Liver (tissue), 9 donors: Measurements from ENCODE around the gene GNG13. TPM values are rescaled to one million over a fixed set of nuclear protein-coding genes. Genes with fewer than 3 reads are reported as not detected.

Source experiments
- DNase-seq: peaks from one replicate; pipeline ENCODE4 v3.0.0-alpha.2; 2017; ENCODE audit warnings: low spot score
- H3K27ac ChIP-seq, 2 donors: one replicate each; pipeline ENCODE4 v1.7.0; 2013; ENCODE audit warnings: inconsistent platforms in 2 of 2, low read length in 2 of 2, control low read depth in 1 of 2, low read depth in 1 of 2, mild to moderate bottlenecking in 1 of 2
- H3K27me3 ChIP-seq, 4 donors: one replicate each; pipeline versions ENCODE4 v1.6.1 to v1.7.0; 2013; ENCODE audit warnings: low read length in 3 of 4, inconsistent platforms in 1 of 4, mild to moderate bottlenecking in 1 of 4, moderate library complexity in 1 of 4; ENCODE audit not compliant: control insufficient read depth in 4 of 4, insufficient read depth in 4 of 4
- H3K36me3 ChIP-seq, 4 donors: one replicate each; pipeline versions ENCODE4 v1.6.1 to v1.7.0; 2013; ENCODE audit warnings: low read length in 3 of 4, mild to moderate bottlenecking in 3 of 4, low read depth in 1 of 4, moderate library complexity in 1 of 4; ENCODE audit not compliant: control insufficient read depth in 4 of 4, insufficient read depth in 3 of 4
- H3K4me1 ChIP-seq, 4 donors: one replicate each; pipeline versions ENCODE4 v1.6.1 to v1.7.0; 2013; ENCODE audit warnings: low read length in 3 of 4, mild to moderate bottlenecking in 3 of 4, moderate library complexity in 1 of 4; ENCODE audit not compliant: control insufficient read depth in 4 of 4, insufficient read depth in 4 of 4
- H3K4me3 ChIP-seq, 3 donors: one replicate each; pipeline versions ENCODE4 v1.6.1 to v1.7.0; 2013; ENCODE audit warnings: low read length in 3 of 3, control low read depth in 1 of 3, low read depth in 1 of 3, mild to moderate bottlenecking in 1 of 3
- H3K9ac ChIP-seq, 2 donors: one replicate each; pipeline ENCODE4 v1.7.0; 2013; ENCODE audit warnings: low read length in 2 of 2, mild to moderate bottlenecking in 2 of 2, moderate library complexity in 2 of 2, control low read depth in 1 of 2, low read depth in 1 of 2
- H3K9me3 ChIP-seq, 4 donors: one replicate each; pipeline versions ENCODE4 v1.6.1 to v1.7.0; 2013; ENCODE audit warnings: low read length in 3 of 4; ENCODE audit not compliant: control insufficient read depth in 4 of 4
- CTCF ChIP-seq: fragments of 150-350 bp; IDR thresholded peaks from 2 replicates; pipeline ENCODE4 v1.5.1; 2017; ENCODE audit warnings: improper control_type of control experiment, low read depth, low read length; ENCODE audit not compliant: missing input control
- EGR1 ChIP-seq, 2 donors: IDR thresholded peaks; 2 replicates each; pipeline ENCODE4 v1.6.1; 2016 to 2018; ENCODE audit warnings: antibody characterized with exemption in 2 of 2, low read depth in 2 of 2
- FOXA1 ChIP-seq: IDR thresholded peaks from 2 replicates; pipeline ENCODE4 v1.6.1; 2016; ENCODE audit warnings: antibody characterized with exemption
- FOXA2 ChIP-seq: IDR thresholded peaks from 2 replicates; pipeline ENCODE4 v1.6.1; 2016; ENCODE audit warnings: antibody characterized with exemption
- GABPA ChIP-seq, 2 donors: IDR thresholded peaks in 1 of 2; conservative IDR thresholded peaks in 1 of 2; 2 replicates each; pipeline ENCODE4 v1.6.1; 2016; ENCODE audit warnings: antibody characterized with exemption in 2 of 2, mild to moderate bottlenecking in 1 of 2, moderate library complexity in 1 of 2
- HNF4A ChIP-seq, 2 donors: conservative IDR thresholded peaks; 2 replicates each; pipeline ENCODE4 v1.6.1; 2016; ENCODE audit warnings: antibody characterized with exemption in 2 of 2, mild to moderate bottlenecking in 2 of 2
- HNF4G ChIP-seq: IDR thresholded peaks from 2 replicates; pipeline ENCODE4 v1.6.1; 2016; ENCODE audit warnings: antibody characterized with exemption
- JUND ChIP-seq, 2 donors: IDR thresholded peaks; 2 replicates each; pipeline ENCODE4 v1.6.1; 2016; ENCODE audit warnings: antibody characterized with exemption in 2 of 2
- MAX ChIP-seq: IDR thresholded peaks from 2 replicates; pipeline ENCODE4 v1.6.1; 2016; ENCODE audit warnings: antibody characterized with exemption
- NR2F2 ChIP-seq: IDR thresholded peaks from 2 replicates; pipeline ENCODE4 v1.6.1; 2016; ENCODE audit warnings: antibody characterized with exemption
- RAD21 ChIP-seq, 2 donors: IDR thresholded peaks; 2 replicates each; pipeline ENCODE4 v1.6.1; 2016; ENCODE audit warnings: antibody characterized with exemption in 2 of 2, mild to moderate bottlenecking in 2 of 2
- RXRA ChIP-seq, 2 donors: IDR thresholded peaks; 2 replicates each; pipeline ENCODE4 v1.6.1; 2017 to 2018; ENCODE audit warnings: antibody characterized with exemption in 2 of 2, mild to moderate bottlenecking in 1 of 2
- SP1 ChIP-seq: IDR thresholded peaks from 2 replicates; pipeline ENCODE4 v1.6.1; 2018; ENCODE audit warnings: antibody characterized with exemption, mild to moderate bottlenecking
- TAF1 ChIP-seq: conservative IDR thresholded peaks from 2 replicates; pipeline ENCODE4 v1.6.1; 2016; ENCODE audit warnings: antibody characterized with exemption, mild to moderate bottlenecking
- YY1 ChIP-seq: IDR thresholded peaks from 2 replicates; pipeline ENCODE4 v1.6.1; 2016; ENCODE audit warnings: antibody characterized with exemption, mild to moderate bottlenecking
- ZBTB33 ChIP-seq: IDR thresholded peaks from 2 replicates; pipeline ENCODE4 v1.6.1; 2016; ENCODE audit warnings: antibody characterized with exemption
- WGBS: extraction: QIAGEN DNeasy Blood & Tissue Kit; methylation state at CpG from one replicate; pipeline ENCODE4 v1.1.7; 2013; 5-methylcytosine and 5-hydroxymethylcytosine counted together
- polyA plus RNA-seq, 2 donors: library from polyadenylated mRNA; stranded (reverse) in 1 of 2; unstranded in 1 of 2; fragments of 200-250 nt in 1 of 2; fragments of >200 nt in 1 of 2; fragmentation: Nextera tagmentation in 1 of 2; extraction: Ambion mirVana in 1 of 2; gene quantifications; one replicate each; pipeline versions ENCODE4 v1.2.1 to v1.2.3, GENCODE V29; 2013 to 2015
- total RNA-seq, 2 donors: library from RNA; depleted of rRNA; stranded (reverse); fragments of >200 nt; gene quantifications; one replicate each; pipeline ENCODE4 v1.2.3, GENCODE V29; 2014
- TF ChIP-seq, protein P1 (sequence below): IDR thresholded peaks from 2 replicates; pipeline ENCODE4 v1.6.1; 2016; ENCODE audit warnings: antibody characterized with exemption, mild to moderate bottlenecking
- donor health status: healthy.
- donor health status: healthy.
- donor health status: healthy.
- donor health status: healthy.
- donor health status: healthy.

The GNG13 gene
- total and polyA plus RNA-seq, 4 donors, result not detected

- Histone ChIP-seq H3K36me3 (peaks cover 0 to 3% (median 0%) of the 10 kb centered on the region in 4 donors), H3K4me1 (no peaks in the 10 kb centered on the region), H3K27ac (no peak overlapping the region), H3K27me3 (peaks cover 0 to 4% (median 0%) of the 10 kb centered on the region in 4 donors), H3K9me3 (no peaks in the 10 kb centered on the region), H3K4me3 (no peak overlapping the region), H3K9ac (no peak overlapping the region)
- DNase-seq, result no peak
- WGBS, result 62% methylated on average over 19 of the region's 19 CpGs
- no peak for TF ChIP-seq RAD21 (IDR thresholded peaks at IDR 0.05)
- TF ChIP-seq RXRA (IDR thresholded peaks at IDR 0.05), result no peak
- no peak for TF ChIP-seq NR2F2
- TF ChIP-seq YY1, result no peak
- TF ChIP-seq ZBTB33, result no peak
- no peak for TF ChIP-seq TAF1
- TF ChIP-seq HNF4A (conservative IDR thresholded peaks at IDR 0.05), result no peak
- no peak for TF ChIP-seq FOXA2
- TF ChIP-seq GABPA (IDR thresholded peaks at IDR 0.05 in 1 of 2, conservative IDR thresholded peaks at IDR 0.05 in 1 of 2), result no peak
- TF ChIP-seq HNF4G, result no peak
- TF ChIP-seq JUND (IDR thresholded peaks at IDR 0.05), result no peak
- TF ChIP-seq, protein P1, sequence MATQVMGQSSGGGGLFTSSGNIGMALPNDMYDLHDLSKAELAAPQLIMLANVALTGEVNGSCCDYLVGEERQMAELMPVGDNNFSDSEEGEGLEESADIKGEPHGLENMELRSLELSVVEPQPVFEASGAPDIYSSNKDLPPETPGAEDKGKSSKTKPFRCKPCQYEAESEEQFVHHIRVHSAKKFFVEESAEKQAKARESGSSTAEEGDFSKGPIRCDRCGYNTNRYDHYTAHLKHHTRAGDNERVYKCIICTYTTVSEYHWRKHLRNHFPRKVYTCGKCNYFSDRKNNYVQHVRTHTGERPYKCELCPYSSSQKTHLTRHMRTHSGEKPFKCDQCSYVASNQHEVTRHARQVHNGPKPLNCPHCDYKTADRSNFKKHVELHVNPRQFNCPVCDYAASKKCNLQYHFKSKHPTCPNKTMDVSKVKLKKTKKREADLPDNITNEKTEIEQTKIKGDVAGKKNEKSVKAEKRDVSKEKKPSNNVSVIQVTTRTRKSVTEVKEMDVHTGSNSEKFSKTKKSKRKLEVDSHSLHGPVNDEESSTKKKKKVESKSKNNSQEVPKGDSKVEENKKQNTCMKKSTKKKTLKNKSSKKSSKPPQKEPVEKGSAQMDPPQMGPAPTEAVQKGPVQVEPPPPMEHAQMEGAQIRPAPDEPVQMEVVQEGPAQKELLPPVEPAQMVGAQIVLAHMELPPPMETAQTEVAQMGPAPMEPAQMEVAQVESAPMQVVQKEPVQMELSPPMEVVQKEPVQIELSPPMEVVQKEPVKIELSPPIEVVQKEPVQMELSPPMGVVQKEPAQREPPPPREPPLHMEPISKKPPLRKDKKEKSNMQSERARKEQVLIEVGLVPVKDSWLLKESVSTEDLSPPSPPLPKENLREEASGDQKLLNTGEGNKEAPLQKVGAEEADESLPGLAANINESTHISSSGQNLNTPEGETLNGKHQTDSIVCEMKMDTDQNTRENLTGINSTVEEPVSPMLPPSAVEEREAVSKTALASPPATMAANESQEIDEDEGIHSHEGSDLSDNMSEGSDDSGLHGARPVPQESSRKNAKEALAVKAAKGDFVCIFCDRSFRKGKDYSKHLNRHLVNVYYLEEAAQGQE, result no peak
- no peak for TF ChIP-seq FOXA1
- no peak for TF ChIP-seq CTCF
- no peak for TF ChIP-seq EGR1 (IDR thresholded peaks at IDR 0.05; ENCODE audit: low read depth in 2 of 2)
- TF ChIP-seq MAX, result no peak
- TF ChIP-seq SP1, result no peak
These were observed 19.1 kb downstream of the GNG13 start for GRCh38 chr16:781346-782010.

GRCh38 chr16:780296-780695 lies 20.2 kb downstream of the GNG13 start:
- Histone ChIP-seq H3K9ac (no peak overlapping the region), H3K27me3 (peaks cover 0 to 4% (median 0%) of the 10 kb centered on the region in 4 donors), H3K9me3 (no peaks in the 10 kb centered on the region), H3K27ac (no peak overlapping the region), H3K4me1 (no peaks in the 10 kb centered on the region), H3K36me3 (no peaks in the 10 kb centered on the region), H3K4me3 (no peak overlapping the region)
- no peak for DNase-seq
- TF ChIP-seq RAD21 (IDR thresholded peaks at IDR 0.05) (no peak), JUND (IDR thresholded peaks at IDR 0.05) (no peak), YY1 (no peak), RXRA (IDR thresholded peaks at IDR 0.05) (no peak), HNF4A (conservative IDR thresholded peaks at IDR 0.05) (no peak), SP1 (no peak), MAX (no peak), EGR1 (IDR thresholded peaks at IDR 0.05; ENCODE audit: low read depth in 2 of 2) (no peak), ZBTB33 (no peak)
- TF ChIP-seq, protein P1, result no peak
- WGBS, result 86% methylated on average over 16 of the region's 16 CpGs
